Activated T-helper 1 cell treated with Interleukin-2 at 50 U/mL for 16 hours (primary cell): Measurements from ENCODE around the gene SOX6.

Experiments used
- DNase-seq: peaks from one replicate; pipeline ENCODE4 v3.0.0-alpha.2; 2020; ENCODE audit warnings: low read depth

The SOX6 gene

GRCh38 chr11:16186680-16187079 lies 169.7 kb downstream of the SOX6 start:
- DNase-seq, result no peak

DNA sequence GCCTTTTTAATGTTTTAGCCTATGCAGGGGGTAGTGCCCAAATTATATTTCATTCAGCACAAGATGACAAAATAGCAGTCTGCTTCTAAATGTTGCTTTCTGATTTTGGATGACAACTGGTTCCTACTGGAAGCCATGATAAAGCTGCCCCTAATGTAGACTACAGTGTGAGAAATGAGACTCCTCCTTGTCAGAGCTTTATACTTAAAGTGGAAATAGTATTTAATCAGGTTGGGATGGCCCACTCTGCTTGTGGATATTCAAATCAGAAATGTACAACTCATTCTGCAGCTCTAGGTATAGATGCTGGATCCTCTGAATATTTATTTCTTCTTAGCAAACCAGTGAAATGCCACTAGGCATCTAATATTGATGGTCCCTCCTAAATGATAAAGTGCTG lies 171.3 kb downstream of the SOX6 start:
- no peak for DNase-seq

GRCh38 chr11:16184588-16184987 lies 171.8 kb downstream of the SOX6 start:
- DNase-seq, result no peak

DNA sequence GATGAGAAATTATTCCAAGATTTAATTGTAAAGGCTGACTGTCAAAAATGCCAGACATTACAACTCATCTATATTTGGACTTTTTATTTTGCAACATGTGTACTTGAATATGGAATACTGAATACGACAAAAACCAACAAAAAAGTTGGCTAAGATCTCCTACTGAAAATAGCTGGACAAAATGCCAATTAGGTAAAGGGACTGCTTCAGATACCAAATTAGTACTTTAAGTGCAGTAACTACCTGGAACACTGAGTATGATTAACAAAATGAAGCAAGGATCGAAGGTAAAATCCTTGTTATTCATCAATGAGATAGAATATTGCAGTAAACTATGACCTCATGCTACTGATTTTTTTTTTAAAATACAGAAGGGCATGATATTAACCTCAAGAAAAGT lies 173.8 kb downstream of the SOX6 start:
- no peak for DNase-seq

DNA sequence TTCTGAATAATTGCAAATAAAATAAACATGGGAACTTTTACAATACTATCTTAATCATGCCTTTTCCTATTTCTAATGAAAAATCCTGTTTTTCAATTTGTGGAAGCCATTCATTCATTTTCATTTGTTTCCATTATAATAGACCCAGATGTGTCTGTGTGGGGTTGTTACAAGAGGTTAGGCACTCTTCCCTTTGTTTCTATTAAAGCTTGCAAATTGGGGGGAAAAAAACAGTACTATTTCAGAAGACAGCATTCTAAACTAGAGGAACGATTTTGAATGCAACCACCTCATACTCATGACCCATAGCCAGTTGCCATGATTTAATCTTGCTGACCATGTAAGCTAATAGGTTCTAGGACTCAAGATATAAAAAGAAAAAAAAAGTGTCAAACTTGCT lies 175.5 kb downstream of the SOX6 start:
- DNase-seq, result no peak

DNA sequence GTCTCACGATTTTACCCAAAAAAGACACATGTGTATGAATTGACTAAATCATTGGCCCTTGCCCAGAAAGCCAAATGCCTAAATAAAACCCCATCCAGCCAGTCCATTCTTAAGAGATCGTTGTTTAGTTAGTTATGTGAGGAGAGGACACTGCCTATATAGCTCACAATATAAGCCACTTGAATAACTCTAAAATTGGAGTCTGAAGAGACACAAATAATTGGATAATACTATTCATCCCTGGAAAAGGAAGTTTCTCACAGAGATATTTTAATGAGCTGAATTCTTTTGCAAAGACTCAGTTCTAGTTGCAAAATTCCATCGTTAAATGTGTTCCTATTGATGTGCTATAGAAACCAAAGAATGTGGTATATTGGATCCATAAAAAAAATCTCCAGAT lies 176.7 kb downstream of the SOX6 start:
- no peak for DNase-seq

DNA sequence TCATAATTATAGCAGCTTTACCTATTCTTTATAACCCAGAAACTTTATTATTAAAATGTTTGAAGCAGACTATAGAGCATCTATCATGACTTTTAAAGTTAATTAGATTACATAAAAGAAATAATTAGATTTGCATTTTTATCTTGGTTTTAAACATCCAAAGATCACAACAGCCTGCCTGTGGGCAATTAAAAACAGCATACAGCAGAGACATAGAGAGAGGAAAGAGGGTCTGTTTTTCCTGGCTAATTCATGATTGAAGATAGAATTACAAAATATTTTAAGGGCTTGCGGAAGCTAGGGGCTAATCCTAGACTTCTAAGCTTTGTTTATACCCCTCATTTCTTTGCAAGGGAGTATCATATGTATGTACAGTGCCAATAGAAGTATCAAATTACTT lies 178.1 kb downstream of the SOX6 start:
- no peak for DNase-seq

DNA sequence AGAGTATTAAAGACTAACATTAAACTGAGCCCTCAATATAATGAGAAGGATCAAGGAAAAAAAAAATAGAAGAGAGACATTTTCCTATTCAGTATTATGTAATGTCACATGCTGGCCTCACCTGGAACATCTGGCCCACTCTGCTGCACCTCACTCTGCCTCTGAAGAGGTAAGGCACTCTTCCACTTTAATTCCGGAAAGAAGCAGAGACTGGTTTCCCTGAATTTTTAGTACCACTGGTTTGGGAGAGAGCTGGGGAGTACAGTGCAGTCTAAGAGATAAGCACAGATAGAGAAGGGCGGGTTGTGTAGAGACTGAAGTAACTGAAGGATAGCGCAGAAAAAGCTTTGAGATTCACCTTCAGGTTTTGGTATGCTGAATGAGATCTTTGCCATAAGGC lies 178.7 kb downstream of the SOX6 start:
- no peak for DNase-seq

DNA sequence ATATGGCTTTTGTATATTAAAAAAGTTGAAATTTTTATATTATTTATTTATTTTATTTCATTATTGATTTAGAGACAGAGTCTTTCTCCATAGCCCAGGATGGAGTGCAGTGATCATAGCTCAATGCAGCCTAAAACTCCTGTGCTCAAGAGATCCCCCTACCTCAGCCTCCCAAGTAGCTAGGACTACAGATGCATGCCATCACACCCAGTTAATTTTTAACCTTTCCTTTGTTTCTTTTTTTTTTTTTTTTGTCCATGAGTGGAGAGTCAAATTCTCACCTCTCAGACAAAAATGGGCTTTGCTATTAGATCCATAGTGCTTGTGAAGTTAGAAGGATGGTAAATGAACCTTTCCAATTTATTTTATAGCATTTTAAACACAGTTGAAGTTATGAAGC lies 182.5 kb downstream of the SOX6 start:
- DNase-seq, result no peak

DNA sequence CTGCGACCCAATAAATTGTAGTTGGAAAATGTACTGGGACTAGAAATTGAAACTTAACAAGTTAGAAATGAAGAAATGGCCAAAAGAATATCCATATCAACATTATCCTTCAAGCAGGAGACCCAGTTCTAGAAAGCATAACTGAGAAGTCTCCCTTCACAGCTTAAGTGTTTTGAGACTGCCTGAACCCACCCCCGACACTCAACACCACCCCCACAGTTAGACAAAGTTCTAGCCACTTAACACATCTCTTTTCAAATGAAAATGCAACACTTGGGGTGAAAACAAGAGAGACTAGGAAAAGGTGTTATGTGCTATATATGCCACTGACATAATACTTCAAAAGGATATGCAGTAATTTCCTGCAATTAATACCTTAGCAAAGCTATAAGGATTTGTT lies 184.5 kb downstream of the SOX6 start:
- no peak for DNase-seq

GRCh38 chr11:16169956-16170847 lies 186.1 kb downstream of the SOX6 start:
- DNase-seq, result no peak

DNA sequence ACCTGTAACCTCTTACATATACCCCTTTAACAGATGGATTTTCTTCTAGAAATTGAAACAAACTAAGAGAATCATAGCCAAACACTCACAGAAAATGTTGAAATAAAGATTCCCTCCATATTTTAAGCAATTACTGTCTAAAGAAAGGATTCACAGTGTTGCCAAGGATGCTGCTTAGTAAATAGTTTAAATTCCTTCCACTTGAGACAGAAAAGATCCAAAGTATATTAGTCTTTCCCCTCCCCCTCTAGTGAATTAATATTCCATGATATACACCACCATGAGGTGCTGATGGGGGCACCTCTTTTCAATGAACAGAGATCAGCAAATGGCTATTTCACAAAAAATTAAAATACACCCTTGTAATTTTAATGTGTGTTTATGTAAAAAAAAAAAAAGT lies 186.8 kb downstream of the SOX6 start:
- DNase-seq, result no peak

DNA sequence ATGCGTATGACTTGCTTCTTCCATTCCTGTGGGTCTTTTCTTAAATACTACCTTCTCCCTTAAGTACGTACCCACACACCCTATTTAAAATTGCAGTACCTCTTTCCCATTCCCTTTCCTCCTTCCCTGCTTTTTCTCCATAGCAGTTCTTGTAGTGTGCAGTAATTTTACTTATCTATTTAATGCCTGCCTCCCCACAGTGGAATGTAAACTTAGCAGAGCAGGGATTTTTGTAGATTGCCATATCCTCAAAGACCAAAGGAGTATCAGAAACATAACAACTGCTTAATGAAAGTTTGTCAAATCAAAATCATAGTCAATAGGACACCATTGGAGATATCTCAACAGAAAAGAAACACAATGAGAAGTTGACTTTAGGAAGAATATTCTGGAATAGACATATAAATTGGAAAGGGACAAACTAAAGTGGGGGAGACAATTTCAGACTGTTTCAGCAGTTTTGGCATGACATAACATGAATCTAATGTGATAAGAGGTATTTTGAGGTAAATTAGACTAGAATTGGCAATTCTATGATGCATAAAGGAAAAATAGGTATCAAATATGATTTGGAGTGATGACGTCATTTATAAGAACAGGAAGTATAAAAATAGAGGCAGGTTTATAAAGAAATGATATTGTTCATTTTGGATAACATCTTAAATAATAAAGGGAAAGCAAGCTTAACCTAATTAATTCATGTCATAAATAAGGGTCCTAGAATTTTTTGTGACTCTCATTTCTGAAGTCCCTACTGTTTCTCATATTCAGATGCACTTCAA lies 188.4 kb downstream of the SOX6 start:
- no peak for DNase-seq

- DNase-seq, result no peak
Observed at GRCh38 chr11:16166571-16166970, 189.8 kb downstream of the SOX6 start.

DNA sequence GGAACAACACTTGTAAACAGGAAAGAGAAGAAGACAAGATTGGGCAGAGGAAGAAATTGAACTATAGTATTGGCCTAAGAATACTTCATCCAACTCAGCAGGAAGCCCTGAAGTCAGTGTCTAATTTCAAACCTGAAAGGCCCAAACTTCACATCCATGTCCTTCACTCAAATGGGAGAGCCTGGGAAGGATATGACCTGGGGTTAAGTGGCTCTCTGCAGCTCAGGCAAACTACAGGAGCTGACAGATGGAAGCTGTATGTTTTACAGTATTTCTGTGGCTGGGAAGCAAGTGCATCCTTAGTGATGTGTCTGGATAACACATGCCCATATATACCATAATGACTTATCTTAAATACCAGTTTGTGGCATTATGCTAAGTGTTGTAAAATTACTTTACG lies 196.2 kb downstream of the SOX6 start:
- no peak for DNase-seq

GRCh38 chr11:16158426-16158994 lies 197.8 kb downstream of the SOX6 start:
- DNase-seq, result no peak

DNA sequence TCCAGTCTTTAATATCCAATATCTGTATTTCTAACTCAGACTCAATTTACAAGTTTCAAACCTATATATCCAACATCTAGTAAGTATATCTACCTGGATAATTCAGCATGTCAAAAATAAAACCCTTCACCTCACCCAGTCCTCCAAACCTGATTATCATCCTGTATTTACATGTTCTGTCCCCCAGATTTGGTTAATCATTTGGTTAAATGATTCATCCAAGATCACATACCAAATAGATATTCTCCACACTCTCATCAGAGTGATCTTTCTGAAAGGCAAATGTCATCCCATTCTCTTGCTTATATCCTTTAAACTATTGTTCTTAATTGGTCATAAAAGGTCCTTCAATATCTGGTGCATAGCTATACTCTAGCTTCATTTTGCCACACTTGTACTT lies 199.0 kb downstream of the SOX6 start:
- DNase-seq, result no peak

GRCh38 chr11:16155448-16155847 lies 200.9 kb downstream of the SOX6 start:
- DNase-seq, result no peak

DNA sequence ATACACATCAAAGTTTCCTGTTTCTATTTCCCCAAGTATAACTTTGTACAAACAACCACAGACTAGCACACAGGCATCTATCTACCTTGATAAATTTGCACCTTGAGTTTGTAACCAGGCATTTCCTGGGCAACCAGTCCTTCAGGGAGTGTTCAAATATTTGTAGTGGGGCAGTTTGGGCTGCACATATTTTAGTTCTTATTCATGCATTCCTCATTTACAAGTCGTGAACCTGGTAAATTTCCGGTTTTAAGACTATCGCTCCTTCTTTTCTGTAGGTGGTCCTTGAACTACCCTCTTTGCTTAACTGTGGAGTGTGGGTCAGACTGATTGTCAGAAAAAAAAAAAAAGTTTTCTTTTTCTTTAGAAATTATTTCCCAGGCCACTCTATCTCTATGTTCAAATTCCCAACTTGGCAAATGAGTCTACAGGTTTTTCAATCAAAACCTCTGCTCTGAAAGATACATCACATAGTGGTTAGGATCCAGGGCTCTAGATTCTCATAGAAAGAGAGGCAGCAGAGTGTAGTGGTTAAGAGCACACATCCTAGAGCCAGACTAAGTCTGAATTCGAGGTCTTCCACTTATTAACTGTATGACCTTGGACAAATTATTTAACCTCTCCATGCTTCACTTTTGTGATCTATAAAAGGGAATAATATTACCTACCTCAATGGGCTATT lies 201.5 kb downstream of the SOX6 start:
- no peak for DNase-seq

- DNase-seq, result no peak
Observed at GRCh38 chr11:16153951-16154350, 202.4 kb downstream of the SOX6 start.

- DNase-seq, result no peak
Observed at GRCh38 chr11:16151138-16151537, 205.2 kb downstream of the SOX6 start.

GRCh38 chr11:16149476-16149875 lies 206.9 kb downstream of the SOX6 start:
- DNase-seq, result no peak
